HUDEP-2 (cell line): Measurements from ENCODE around the gene NTM.
"Not testable (repeated sequence)": the region's sequence is repeated elsewhere in the genome, so short reads cannot be mapped to it uniquely, and the experiment has no call there.

Experiments used
- DNase-seq, 76 experiments: peaks; one replicate each; lab custom pipeline; 2025; ENCODE audit not compliant: unreplicated experiment in 76 of 76; lab: John Stamatoyannopoulos, UW

NTM gene

DNA sequence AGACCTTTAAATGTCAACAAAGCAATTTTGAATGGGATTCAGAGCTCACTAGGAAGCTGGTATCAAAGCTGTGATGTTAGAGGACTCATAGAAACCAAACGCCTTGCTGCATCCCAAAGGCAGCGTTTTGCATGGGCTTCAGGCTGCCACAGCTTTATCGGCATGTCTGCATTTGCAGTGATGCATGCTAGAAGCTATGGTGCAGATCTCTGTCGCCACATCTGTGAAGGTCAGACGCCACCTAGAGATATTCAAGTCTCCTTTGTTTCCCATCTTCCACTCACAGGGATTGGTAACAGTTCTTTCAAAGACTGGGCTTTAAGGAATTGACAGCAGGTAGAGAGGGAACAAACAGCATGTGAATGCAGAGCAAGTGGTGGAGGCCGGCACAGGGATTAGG, 47.8 kb downstream of the NTM start:
- DNase-seq: no peak

DNA sequence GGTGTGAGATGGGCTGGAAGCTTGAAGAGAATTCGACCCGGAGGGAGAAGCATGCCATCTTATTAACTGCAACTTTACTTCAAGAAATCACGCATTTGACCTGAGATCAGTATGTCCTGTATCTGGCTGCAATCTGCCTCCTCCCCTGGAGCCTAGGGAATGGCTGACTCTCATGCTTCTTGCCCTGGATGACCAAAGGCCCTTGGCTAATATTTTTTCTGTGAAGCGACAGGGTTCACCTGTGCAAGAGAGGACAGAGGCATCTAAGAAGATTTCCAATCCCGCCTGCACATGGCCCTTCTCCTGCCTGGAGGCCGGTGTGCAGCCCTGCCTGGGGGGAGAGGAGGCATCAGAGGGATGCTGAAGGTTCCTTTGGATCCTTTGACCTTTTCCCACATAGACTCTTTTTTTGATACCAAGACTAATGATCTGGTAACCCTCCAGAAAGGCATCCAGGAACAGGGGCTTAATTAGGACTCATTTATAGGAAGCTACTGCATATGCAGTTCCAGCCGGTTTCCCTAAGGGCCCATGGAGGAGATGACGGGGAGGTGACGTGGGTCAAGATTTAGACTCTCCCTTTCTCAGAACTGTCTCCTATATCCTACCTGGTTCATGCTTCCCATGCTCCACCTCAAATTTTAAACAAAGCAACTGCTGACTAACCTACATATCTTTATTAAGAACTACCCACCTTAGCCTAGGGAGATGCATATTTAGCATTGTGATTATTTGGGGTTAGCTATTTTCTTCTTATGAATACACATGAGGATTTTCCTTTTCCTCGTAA, 50.8 kb downstream of the NTM start:
- DNase-seq: no peak

DNA sequence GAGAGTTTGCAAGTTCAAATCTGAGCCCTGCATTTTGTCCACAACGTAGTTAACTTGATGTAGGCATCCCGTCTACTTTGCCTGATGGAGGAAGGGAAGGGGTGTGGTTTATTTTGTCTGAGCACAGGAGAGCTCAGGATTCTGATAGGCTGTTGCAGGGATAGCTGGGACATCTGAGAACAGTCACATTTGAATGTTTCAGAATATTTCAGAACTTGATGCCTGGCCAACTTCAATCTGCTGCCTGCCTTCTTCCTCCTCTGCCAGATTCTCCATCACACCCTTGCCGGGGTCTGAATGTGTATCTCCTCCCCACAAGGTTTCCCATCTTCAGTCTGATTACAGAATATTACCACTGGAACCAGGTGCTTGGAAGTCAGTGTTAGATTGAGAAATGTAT, 51.6 kb downstream of the NTM start:
- DNase-seq: no peak

DNA sequence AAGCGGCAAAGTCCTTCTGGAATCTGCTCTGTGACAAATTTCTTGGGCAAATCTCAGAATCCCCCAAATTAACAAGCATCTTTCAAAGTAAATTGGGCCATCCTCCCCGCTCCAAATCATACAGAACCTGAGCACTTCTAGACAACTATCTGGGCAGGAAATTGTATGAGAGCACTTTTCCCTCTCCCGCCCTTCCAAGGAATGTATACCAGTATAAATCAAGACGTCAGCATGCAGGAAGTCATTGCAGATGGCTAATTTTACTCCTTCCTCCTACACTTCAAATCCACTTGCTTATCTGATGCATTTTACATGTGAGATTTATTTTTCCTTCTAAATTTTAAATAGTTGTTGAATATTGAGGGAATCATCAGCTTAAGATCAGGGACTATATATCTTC, 52.1 kb downstream of the NTM start:
- no peak for DNase-seq

DNA sequence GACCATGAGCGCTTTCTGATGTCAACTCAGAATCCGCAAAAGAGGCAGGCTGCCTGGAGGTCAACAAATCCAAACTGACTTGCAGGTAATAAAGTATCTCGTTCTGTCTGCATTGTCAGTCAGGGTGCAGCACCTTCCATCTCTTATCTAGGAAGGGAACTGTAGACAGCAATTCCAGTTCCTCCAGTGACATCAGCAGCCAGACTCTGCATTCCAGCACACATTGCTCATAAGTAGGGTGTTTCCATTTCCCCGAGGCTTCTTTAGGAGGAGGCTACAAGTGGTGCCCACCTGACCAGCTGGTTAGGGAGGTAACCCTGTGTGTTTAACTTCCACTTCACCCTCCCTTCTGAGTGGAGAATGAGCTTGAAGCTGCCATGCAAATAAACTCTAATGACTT, 53.3 kb downstream of the NTM start:
- DNase-seq: no peak

DNA sequence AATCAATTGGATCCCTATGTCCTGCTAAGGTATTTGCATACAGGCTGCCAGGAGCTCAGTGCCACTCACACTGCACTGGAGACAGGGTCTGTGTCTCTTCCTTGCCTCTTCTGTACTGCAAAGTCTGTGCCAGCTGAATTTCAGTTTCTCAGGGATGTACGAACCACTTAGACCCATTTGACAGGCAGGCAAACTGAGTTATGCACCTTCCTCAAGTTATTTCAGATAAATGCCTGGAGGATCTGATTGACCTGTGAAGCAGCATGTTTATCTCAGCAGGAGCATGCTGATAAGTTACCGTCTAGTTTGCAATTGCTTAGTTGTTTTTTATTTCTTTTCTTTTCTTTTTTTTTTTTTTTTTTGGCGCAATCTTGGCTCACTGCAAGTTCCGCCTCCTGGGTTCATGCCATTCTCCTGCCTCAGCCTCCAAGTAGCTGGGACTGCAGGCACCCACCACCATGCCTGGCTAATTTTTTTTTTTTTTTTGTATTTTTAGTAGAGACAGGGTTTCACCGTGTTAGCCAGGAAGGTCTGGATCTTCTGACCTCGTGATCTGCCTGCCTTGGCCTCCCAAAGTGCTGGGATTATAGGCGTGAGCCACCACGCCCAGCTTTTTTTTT, 54.0 kb downstream of the NTM start:
- DNase-seq: not testable (repeated sequence)

GRCh38 chr11:131425285-131425684, 54.9 kb downstream of the NTM start:
- DNase-seq: no peak

- DNase-seq: no peak
Measured at GRCh38 chr11:131428853-131429252, 58.4 kb downstream of the NTM start.

GRCh38 chr11:131430473-131431208, 60.2 kb downstream of the NTM start:
- no peak for DNase-seq

DNA sequence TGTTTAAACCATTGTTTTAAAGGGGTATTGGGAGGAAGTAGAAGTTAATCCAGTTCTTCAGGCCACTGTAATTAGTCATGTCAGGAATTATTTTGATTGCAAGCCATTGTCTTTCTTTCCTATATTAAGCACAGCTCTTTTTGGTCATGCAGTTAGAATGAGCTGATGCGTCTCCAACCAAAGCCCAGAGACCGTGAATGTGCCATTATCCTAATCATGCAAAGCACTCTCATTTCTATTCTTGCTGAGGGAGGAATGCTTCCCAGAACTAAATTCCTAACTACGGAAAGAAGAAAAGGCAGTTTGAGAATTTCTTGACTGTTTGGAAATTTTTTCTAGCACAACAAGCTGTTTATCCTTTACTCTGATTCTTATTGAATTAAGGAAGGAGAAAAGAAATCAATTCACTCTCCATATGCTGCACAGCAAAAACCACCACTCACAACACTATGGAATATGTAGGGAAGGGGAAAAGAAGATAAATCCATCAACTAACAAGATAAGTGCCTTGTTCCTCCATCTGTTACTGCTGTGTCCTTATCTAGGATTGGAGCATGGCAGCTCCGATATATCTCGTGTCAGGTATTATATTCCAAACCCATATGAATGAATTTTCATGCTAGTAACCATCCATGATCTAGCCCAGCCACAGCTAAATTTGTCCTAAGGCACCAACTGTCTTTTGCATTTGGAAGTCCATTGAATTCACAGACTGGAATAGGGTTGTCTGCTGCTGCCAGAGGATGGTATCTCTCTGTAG, 70.8 kb downstream of the NTM start:
- no peak for DNase-seq

DNA sequence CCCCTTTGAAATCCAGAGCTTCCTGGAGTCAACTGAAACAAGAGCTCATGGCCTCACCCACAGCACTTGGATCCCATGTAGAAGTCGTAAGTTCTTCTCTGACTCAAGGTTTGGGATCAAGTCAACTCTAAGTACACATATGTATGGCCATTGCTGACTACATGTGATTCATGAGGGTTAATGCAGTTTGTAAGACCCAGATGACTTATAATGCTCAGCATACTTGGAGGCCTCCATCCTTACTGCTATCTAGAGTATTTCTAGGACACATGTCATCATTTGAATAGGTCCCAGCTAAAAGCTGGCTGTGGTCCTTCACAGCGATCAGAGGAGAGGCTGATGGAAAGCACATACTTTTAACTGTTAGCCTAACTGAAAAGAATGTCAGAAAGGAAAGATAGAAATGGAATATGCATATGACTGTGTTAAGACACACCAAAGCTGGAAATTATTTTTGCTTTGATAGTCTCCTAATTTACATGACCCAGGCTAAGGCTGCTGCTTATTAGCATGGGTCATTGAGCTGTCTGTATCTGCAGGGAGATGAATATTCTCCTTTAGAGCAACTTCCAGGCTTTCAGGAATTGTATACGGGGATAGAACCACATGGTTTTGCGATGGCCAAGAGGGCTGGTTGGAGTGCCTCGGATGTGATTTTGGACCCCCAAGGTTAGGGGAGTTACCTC, 76.3 kb downstream of the NTM start:
- DNase-seq: no peak

- no peak for DNase-seq
Measured at GRCh38 chr11:131447277-131447815, 76.9 kb downstream of the NTM start.

GRCh38 chr11:131447898-131448297, 77.5 kb downstream of the NTM start:
- no peak for DNase-seq

- DNase-seq: no peak
Measured at GRCh38 chr11:131449036-131450019, 78.9 kb downstream of the NTM start.

GRCh38 chr11:131454490-131454889, 84.1 kb downstream of the NTM start:
- no peak for DNase-seq

- DNase-seq: no peak
Measured at GRCh38 chr11:131454989-131455388, 84.6 kb downstream of the NTM start.

DNA sequence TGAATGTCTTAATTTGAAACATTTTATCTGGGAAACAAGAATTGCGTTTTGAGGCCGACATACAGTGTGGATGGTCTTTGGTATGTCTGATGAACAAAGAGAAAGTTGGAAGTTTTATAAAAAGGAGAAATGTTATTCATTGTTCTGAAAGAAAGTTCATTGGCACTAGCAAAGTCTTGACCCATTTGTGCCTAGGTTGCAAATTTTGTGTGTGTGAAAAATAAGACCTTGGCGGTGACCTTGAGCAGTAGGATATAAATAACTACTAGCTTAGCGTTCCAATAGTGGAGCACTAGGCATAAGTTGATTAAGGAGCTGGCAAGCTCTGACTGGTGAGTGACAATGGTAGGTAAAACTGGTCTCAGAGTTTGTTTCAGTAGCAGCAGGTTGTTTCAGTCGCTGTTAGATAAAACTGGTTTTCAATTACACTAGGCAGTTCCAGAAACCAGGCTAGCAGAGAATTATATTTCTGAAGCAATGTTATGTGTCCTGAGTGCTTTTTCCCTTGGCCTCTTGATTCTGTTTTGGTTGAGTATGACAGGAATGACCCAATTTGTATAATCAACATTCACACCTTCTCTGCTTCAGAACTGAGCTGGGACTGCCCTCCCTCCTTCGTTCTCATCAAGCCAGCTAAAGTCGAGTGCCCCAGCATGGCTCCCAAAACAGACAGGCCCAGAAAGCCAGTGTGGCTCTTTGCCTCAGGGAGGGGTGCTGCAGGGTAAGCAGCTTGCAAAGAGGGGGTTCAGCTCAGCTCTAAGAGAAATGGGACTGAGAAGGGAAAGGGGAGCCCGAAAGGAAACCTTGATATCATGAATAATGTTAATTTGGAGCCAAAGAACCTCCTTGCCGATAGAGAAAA, 85.7 kb downstream of the NTM start:
- no peak for DNase-seq

DNA sequence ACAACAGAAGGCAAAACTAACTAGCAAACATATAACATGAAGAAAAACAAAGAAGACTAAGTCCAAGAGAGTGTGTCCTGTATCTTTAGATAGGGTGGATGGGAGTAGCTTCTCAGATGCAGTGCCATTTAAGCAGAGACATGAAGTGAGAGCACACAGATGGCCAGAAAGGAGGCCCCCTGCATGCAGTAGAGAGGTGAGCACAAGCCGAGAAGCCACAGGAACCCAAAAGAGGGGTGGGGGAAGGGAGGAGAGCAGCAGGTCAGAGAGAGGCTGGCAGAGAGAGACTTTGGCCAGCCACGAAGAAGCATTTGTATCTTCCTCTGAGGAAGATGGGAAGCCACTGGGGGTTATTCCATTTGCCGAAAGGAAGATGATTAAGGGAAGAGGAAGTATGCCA, 86.7 kb downstream of the NTM start:
- DNase-seq: no peak
